GM19395 (cell line): ENCODE results near the gene IGSF5.
"Not testable (repeated sequence)": the region's sequence is repeated elsewhere in the genome, so short reads cannot be mapped to it uniquely, and the experiment has no call there.

Experiments
- ATAC-seq: cut with Tn5 transposase; IDR thresholded peaks from one replicate; pipeline ENCODE4 v1.9.1; 2021; ENCODE audit warnings: mild to moderate bottlenecking, moderate library complexity; ENCODE audit not compliant: unreplicated experiment

The IGSF5 gene

DNA sequence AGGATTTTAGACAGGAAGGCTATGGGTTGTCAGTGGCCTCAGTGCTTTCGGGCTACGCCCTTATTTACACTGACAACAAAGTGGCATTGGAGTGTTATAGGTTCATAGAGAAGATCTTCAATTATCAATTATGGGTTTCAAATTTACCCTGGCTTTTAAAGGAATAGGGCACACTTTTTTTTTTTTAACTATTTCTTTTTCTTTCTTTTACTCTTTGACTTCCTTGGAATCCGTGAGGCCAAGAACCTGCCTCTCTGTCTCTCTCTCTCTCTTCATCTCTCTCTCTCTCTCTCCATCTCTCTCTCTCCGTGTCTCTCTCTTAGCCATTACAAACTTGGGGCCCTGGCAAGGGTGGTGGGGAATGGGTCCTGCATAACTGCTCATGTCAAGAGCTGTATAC, at the start of gene IGSF5:
Gene IGSF5, plus strand, starts transcription at position 301 of the 400 bp plus-strand sequence. CDS start 327 bp downstream, outside the sequence.
- ATAC-seq: not testable (repeated sequence)

DNA sequence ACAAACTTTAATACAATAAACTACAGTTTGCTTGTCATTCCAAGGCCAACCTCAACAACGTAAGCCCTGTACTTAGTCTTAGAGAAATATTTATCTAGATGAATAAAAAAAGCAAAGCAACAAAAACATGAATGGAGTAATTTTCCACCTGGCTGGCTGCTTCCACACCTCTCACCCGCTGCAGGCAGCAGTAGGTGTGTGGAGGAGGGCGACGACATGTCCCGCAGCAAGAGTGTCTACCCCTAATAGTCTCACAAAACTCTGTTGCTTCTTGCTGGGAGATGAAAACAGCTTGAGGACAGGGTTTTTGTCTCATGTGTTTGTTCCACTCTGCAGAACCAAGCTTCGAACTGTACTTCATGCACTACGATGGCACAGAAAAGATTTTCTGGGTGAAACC, 48.8 kb upstream of the IGSF5 start:
- ATAC-seq: no peak

DNA sequence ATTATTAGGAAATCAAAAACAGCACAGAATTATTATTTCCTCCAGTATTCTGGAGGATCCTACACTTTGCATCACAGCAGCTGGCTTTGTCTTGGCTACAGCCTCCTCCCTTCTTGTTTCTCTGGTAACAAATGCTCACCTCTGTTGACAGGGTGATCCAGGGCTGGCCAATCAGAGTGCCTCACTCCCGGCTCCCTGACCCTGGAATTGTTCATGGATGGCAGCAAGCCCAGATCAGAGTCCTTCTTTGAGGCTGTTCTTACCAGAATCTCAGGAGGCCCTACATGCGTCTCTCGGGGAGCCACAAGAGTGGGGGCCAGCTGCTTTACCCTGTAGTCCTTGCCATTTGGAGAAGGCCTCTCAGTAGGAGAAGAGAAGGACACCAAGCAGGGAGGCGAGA, 48.4 kb upstream of the IGSF5 start:
- ATAC-seq: no peak

DNA sequence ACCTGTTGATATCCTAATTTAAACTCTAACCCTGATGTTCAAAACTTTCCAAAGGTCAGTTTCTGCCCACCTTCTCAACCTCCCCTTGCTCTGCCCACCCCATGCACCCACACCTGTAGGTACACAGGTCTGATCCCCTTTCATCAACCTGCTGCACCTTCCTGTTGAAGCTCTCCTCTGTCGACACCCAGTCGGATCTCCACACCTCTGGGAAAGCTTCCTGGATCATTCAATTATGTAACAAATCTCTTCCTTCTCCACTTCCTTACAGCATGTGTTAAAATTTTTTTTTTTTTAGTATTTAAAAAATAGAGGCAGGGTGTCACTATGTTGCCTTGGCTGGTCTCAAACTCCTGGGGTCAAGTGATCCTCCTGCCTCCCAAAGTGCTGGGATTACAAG, 44.7 kb upstream of the IGSF5 start:
- ATAC-seq: no peak

DNA sequence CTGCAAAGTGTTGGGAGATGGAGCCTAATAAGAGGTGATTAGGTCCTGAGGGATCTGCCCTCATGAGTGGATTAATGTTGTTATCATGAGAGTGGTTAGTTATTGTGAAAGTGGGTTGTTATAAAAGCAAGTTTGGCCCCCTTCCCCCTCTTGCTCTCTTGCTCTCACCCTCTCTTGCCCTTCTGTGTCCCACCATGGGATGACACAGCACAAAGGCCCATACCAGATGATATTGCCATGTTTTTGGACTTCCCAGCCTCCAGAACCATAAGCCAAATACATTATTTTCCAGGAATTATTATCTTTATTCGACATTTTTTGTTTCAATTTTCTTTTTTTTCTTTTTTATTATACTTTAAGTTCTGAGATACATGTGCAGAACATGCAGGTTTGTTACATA, 41.4 kb upstream of the IGSF5 start:
- no peak for ATAC-seq

DNA sequence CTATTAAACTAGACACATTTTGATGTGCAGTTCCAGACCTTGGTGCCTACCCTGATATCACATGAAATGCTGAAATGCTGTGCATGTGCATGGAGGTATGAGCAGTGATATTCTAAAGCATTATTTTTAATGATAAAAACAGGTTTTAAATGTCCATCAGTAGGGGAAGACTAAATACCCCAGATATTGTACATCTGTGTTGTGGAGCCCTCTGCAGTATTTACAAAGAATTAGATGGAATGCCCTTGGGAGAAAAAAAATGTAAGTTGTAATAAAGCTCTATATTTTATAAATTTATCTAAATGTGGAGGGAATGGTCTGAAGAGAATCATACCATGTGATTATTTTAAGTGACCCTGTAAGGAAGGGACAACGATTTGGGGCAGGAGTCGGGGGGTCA, 39.1 kb upstream of the IGSF5 start:
- no peak for ATAC-seq

DNA sequence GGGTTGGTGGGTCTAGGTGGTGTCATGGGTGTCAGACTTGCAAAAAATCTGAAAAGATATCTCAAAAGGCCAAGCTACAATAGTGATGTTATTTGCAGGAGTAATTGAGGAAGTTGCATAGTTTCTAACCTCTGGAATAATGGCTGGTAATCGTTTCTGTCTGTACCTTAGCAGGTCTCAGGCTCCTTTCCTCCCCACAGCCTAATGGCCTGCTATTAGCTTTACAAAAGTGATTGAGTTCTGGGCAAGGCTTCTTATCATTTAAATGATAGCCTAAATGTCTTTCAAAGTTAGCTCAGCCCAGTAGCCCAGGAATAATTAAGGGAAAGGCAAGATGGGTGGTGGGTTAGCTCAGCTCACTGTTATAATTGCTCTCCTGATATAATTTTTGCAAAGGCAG, 37.7 kb upstream of the IGSF5 start:
- no peak for ATAC-seq

DNA sequence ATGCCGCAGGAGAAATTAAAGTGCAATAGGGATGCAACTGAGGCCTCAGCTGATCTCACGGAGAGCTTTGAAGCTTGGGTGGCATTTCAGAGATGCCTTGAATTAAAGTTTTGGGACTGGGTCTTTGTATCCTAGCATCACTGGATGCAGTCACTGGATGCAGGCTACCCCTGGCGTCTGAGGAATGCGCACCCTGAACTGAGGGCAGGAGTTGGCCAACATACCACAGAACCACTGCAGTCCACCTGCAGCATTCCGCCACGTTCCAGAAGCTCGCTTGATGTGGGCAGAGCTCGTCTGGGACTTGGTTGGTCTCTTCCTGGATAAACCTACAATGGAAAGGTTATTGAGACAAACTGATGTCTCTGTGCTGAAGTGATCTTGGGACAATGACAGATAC, 34.1 kb upstream of the IGSF5 start:
- no peak for ATAC-seq

DNA sequence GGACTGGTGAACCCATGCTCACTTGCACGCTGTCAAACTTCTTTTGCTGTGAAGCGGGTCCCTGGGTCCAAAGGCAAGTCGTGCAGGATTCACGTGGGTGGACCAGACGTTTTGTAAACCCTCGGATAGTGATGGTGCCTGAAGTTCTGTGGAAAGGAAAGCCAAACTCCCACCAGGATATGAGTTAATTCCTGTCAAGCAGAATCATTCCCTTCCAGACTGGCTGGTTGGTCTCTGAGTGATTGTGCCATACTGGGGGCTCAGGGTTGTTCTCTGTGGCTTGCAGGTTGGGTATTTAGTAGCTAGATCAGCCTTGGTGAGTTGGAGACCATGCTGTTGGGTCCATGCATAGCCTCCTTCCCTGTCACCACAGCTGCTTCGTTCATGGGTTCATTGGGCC, 32.7 kb upstream of the IGSF5 start:
- no peak for ATAC-seq

DNA sequence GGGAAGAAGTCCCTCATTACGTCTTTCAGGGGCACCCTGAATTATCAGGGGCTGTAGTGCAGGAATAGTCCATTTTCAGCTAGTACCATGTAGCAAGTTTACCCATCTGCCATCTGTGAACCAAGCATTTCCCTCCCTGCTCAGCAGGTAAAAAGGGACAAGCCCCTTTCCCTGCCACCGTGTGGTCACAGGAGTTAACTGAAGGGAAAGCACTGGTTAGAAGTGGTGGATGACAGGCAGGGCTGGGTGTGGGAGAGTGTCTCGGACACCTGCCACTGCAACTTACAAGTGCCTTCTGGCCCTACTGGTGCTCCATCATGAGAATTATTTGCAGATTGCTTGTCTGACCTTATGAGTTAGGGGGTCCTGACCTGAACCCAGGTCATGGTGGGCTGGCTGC, 32.0 kb upstream of the IGSF5 start:
- no peak for ATAC-seq

DNA sequence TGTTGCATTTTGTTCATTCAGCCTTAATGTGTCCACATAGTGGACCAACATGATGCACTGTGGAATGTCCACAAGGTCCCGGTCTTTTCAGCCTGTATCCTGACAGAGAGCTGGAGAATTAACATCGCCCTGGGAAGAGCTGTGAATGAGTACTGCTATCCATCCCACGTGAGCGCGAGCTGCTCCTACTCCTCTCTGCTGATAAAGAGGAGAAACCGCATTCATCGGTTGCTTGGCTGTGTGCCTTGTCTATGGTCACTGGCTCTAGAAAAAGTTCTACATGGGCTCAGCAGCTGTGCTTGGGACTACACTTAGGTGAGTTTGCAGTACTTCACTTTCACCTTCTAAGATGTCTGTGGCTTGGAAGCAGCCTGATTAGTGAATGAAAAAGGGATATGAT, 31.1 kb upstream of the IGSF5 start:
- ATAC-seq: no peak

DNA sequence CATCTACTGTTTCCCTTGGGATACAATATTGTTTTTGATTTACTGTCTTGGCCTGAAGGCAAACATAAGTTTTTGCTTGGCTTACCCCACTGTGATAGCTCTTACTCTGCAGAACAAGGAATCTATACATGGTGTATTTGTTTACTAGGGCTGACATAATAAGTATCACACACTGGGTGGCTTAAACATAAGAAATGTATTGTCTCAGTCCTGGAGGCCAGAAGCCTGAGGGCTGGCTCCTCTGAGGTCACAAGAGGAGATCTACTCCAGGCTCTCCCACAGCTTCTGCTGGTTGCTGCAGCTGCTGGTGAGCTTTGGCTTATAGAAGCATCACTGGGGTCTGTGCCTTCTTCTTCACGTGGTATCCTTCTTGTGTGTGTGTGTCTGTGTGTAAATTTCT, 30.7 kb upstream of the IGSF5 start:
- ATAC-seq: no peak

DNA sequence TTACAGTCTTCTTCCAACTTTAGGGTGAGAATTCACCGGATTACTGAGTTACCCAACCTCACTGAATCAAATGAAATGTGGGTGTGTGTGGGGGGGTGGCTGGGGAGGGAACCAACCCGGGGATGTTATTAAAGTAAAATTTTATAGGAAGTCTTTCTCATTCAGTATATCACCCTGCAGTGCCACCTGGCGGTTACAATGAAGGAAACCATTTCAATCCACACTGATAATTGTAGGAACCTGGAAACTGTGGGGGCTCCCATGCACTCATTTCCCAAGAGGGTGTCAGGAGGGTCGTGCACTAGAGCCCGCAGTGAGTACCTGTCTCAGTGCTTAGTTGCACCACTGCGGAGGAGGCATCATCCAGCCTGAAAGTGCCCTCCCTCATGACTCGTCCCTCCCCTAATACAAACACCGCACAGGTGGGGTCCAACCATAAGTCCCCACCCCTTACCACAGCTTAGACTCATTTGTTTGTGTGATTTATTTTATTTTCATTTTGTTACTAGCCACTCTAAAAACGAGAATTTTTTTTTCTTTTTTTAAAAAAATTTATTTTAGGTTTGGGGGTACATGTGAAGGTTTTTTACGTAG, 29.1 kb upstream of the IGSF5 start:
- no peak for ATAC-seq

DNA sequence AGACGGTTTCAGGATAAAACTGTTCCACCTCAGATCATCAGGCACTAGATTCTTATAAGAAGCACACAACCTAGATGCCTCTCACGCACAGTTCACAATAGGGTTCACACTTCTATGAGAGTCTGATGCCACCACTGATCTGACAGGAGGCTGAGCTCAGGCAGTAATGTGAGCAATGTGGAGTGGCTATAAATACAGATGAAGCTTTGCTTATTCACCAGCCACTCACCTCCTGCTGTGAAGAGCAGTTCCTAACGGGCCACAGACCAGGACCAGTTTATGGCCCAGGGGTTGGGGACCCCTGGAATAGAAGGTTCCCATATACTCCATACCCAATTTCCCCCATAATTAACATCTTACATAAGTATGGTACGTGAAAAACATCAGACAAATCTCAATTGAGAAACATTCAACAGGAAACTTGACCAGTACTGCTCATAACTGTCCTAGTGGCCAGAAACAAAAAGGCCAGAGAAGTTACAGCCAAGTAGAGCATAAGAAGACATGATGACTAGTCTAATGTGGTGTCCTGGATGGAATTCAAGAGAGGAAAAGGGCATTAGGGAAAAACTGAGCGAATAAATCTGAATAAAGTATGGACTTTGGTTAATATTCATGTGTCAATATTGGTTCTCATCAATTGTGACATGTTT, 24.7 kb upstream of the IGSF5 start:
- ATAC-seq: no peak

DNA sequence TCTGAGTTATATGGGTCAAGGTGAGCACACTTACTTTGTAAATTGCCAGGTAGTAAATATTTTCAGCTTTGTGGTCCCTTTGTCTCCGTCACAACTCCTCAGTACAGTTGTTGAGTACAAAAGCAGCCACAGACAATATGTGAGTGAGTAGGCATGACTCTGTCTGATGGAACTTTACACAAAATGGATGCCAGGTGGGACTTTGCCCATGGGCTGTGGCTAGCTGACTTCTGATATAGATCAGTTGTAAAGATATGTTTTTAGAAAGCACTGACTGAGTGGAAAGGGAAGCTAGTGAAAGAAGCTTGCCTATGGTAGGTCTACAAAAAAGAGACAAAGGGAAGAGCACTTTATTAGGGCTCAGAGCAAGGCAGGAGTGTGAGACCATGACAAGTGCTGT, 23.1 kb upstream of the IGSF5 start:
- ATAC-seq: no peak

DNA sequence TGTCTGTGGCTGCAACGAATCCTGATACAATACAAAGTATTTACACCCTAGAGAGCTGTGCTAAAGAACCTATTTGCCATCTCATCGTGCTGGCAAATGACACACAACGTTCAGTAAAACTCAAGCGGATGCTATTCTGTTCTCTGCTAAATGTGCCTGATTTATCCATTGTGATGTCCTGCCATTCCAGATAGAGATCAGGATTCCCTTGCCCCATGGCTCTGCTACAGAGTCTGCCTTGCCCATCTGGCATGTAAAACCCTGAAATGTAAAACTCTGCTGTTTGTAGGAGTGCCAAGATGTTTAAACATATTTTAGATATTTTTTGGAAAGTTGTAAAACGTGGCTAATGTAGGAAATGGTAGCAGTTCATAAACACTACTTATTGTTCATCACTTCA, 20.0 kb upstream of the IGSF5 start:
- no peak for ATAC-seq

DNA sequence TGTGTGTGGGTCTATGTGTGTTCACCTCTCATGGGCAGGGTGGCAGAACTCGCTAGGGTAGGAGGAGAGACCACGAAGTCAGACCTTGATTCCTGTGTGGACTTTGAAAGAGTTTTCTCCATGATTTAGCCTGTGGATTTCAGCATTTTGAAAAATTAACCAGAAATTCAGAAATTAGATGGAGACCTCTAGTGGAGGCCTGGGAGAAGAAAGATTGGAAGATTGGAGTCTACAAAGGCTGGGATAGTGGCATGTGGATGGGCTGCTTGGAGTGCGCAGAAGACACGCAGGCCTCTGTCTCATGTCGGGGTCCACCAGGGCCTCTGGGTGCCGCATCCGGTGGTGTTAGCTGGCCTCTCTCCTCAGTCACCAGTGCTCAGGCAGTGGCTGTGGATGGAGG, 18.9 kb upstream of the IGSF5 start:
- no peak for ATAC-seq

DNA sequence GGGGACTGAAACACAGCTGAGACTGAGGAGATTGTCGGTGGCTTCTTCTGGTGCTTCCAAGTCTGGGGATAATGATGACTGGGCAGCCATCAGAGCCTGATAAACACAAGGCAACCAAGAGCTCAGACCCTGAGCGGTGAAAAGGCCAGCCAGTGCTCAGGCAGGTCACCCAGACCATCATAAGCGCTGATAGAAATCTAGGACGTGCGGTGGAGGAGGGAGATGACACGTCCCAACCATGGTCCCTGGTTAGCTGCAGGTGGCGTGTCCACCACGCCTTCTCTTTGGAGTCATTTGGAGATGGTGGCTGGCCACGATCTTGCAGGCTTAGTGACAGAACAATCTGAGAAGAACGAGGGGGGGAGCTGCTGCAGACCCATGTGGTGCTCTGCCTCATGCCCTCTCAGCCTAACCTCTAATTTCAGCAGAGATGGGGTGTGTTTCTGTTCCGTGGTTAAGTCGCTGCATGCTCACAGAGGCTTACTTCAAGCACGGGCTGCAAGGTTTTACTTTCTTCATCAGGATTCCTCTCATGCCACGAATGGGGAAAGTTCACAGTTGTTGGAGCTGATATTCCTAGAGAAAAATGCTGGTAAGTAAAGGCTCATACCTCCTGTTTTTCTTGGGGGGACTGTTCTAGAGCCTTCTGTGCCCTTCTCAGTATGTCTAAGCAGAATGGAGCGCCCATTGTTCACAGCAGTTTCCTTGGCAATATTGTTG, 17.4 kb upstream of the IGSF5 start:
- no peak for ATAC-seq

DNA sequence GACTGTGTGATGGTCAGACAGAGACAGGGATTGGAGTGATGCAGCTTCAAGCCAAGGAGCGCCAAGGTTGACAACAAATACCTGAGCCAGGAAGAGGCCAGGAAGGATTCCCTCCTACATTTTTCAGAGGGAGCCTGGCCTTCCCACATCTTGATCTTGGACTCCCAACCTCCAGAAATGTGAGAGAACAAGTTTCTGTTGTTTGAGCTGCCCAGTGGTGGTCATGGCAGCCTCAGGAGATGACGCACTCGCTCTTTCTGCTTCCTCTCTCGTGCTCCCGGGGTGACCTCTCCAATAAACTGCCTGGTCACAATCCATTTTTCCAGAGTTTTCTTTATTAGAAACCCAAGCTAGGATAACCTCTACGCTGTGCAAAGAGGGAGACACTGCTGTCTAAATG, 16.6 kb upstream of the IGSF5 start:
- no peak for ATAC-seq

DNA sequence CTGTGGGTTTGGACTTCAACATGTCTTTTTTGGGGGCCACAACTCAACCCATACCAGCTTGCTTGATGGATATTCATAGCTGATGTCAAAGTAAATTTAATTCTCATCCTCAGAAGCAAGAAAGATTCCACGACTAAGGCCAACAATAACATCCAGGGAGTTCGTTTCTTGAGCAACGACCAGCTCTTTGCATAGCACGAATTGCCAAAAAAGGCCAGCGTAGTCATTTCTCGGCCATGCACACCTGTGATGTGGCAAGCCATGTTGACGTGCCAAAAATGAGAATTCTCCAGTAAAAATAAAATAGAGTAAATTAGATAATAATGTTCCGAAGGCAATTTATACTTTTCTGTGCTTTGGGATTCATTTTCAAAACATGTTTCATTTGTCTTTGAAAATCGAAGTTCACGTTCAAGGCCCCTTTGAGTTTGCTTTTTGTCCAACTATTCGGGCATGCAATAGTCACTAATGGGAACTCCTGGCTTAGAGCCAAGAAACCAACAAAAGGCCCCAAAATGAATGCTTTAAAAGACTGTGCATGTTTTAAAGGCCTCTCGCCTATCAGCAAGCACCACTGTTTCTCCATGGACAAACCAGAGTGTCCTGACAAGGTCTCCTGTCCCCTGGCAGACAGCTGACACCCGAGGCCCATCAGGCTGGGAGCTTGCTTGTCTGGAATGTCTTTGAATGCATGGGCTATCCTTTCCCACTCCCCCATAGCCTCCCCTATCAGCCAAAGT, 14.4 kb upstream of the IGSF5 start:
- ATAC-seq: no peak

DNA sequence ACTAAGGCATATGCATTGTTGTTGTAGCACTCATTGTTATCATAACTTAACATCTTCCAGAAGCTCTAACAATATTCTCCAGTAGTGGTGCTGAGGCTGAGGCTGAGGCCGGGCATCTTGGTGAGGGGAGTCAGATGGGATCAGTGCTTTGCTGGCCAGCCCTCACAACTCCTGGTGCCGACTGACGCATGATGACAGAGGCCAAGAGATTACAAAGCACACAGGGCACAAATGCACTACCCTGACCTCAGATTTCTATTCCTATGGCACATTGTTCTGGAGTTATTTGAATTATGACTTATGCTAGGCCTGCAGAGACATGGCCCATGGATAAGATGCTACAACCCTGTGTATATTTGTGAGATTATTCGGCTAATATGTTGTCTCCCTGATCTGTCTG, 8.3 kb upstream of the IGSF5 start:
- ATAC-seq: no peak
